ENCODE data around the gene MYO7A.

- TF ChIP-seq CTCF (IDR thresholded peaks at IDR 0.05): no peak
- TF ChIP-seq EZH2 (IDR thresholded peaks at IDR 0.05; ENCODE audit: borderline replicate concordance, insufficient read depth, low read depth, low read length, poor library complexity, severe bottlenecking): no peak
Observed at GRCh38 chr11:77187111-77187750, 59.2 kb downstream of the MYO7A start.
